ENCODE measurements around the gene AGBL4. TPM values are rescaled to one million over a fixed set of nuclear protein-coding genes. Genes with fewer than 3 reads are reported as not detected.

The AGBL4 gene
- total and polyA plus RNA-seq, 2 of the 4 experiments (the other 2 are of a cell fraction) = not detected

GRCh38 chr1:49060766-49061165 is 963.0 kb downstream of the AGBL4 start:
- intact Hi-C loops (cut with micrococcal nuclease) (no loop called here), dilution Hi-C loops (cut with HindIII; ENCODE audit: low sequenced_read_pairs, unreplicated experiment) (no loop called here), in situ Hi-C loops (cut with MboI; ENCODE audit: low sequenced_read_pairs) (no loop called here)
- no peak overlapping the region for H2BK5ac ChIP-seq (ENCODE audit: low read depth, low read length, poor library complexity, severe bottlenecking)
- H3K4me2 ChIP-seq (ENCODE audit: low read depth, low read length) = no peak overlapping the region
- no peaks in the 10 kb centered on the region for H3K4me1 ChIP-seq (ENCODE audit: control insufficient read depth, insufficient read depth, low read length)
- no peaks in the 10 kb centered on the region for H3K36me3 ChIP-seq (ENCODE audit: control insufficient read depth, insufficient read depth, low read length)
- H2AFZ ChIP-seq (replicated peaks; ENCODE audit: low read length, poor library complexity) = no peak overlapping the region
- H3K56ac ChIP-seq (ENCODE audit: extremely low read depth, insufficient read depth, low read length) = no peak overlapping the region
- no peak overlapping the region for H2AK5ac ChIP-seq (ENCODE audit: low read depth, low read length)
- H4K5ac ChIP-seq (ENCODE audit: low read depth, low read length) = no peak overlapping the region
- no peak overlapping the region for H3K4me3 ChIP-seq (ENCODE audit: insufficient read depth, low read depth, low read length)
- H4K8ac ChIP-seq (ENCODE audit: low read depth in 2 of 2, low read length in 2 of 2) = no peak overlapping the region
- H3K23ac ChIP-seq (ENCODE audit: low read depth, low read length) = no peak overlapping the region
- no peak overlapping the region for H2BK20ac ChIP-seq (ENCODE audit: low read depth, low read length)
- BruUV-seq (replicated peaks) = no TSS peak
- H2BK15ac ChIP-seq (ENCODE audit: low read depth, low read length) = no peak overlapping the region
- TF ChIP-seq RFX5 (IDR thresholded peaks at IDR 0.05; ENCODE audit: low read depth, low read length) (no peak), MXI1 (IDR thresholded peaks at IDR 0.05; ENCODE audit: borderline replicate concordance, low read depth, low read length) (no peak), CHD1 (IDR thresholded peaks at IDR 0.05; ENCODE audit: low read depth, low read length) (no peak), CEBPB (IDR thresholded peaks at IDR 0.05; ENCODE audit: low read depth, low read length) (no peak), RAD21 (IDR thresholded peaks at IDR 0.05; ENCODE audit: low read length) (no peak), BHLHE40 (IDR thresholded peaks at IDR 0.05; ENCODE audit: low read depth, low read length) (no peak), FOS (IDR thresholded peaks at IDR 0.05; ENCODE audit: low read depth, low read length) (no peak), MAZ (IDR thresholded peaks at IDR 0.05; ENCODE audit: borderline replicate concordance, low read depth, low read length) (no peak)
- TF ChIP-seq, protein P1, sequence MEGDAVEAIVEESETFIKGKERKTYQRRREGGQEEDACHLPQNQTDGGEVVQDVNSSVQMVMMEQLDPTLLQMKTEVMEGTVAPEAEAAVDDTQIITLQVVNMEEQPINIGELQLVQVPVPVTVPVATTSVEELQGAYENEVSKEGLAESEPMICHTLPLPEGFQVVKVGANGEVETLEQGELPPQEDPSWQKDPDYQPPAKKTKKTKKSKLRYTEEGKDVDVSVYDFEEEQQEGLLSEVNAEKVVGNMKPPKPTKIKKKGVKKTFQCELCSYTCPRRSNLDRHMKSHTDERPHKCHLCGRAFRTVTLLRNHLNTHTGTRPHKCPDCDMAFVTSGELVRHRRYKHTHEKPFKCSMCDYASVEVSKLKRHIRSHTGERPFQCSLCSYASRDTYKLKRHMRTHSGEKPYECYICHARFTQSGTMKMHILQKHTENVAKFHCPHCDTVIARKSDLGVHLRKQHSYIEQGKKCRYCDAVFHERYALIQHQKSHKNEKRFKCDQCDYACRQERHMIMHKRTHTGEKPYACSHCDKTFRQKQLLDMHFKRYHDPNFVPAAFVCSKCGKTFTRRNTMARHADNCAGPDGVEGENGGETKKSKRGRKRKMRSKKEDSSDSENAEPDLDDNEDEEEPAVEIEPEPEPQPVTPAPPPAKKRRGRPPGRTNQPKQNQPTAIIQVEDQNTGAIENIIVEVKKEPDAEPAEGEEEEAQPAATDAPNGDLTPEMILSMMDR (conservative IDR thresholded peaks at IDR 0.05; ENCODE audit: low read depth, low read length) = no peak
- H2AK9ac ChIP-seq (replicated peaks; ENCODE audit: low read depth, low read length, poor library complexity) = no peak overlapping the region
- H3K14ac ChIP-seq (replicated peaks; ENCODE audit: low read depth, low read length) = no peak overlapping the region
- no peaks in the 10 kb centered on the region for H3K9me1 ChIP-seq (ENCODE audit: insufficient read depth, low read length)
- H2BK120ac ChIP-seq (ENCODE audit: low read depth, low read length) = no peak overlapping the region
- no peaks in the 10 kb centered on the region for H3K79me1 ChIP-seq (ENCODE audit: low read depth in 1 of 2, low read length in 2 of 2)
- H3K27me3 ChIP-seq (ENCODE audit: control insufficient read depth, insufficient read depth, low read length) = no peaks in the 10 kb centered on the region
- DNase-seq (no peak), ATAC-seq (ENCODE audit: low read depth) (no peak)
- no peak overlapping the region for H4K91ac ChIP-seq (ENCODE audit: insufficient read depth, low read depth, low read length)
- CTCF ChIA-PET = no interaction called here
- H3K27ac ChIP-seq (ENCODE audit: insufficient read depth, low read length) = no peak overlapping the region
- no peak overlapping the region for H3K18ac ChIP-seq (ENCODE audit: low read depth, low read length)
- WGBS, 2 experiments (ENCODE audit: extremely low coverage in 2 of 2, insufficient read length in 1 of 2) = no CpG with 5 or more reads among the region's 1 CpG
- H4K20me1 ChIP-seq (ENCODE audit: insufficient read depth, low read length) = no peaks in the 10 kb centered on the region
- H3K4ac ChIP-seq (ENCODE audit: low read depth, low read length) = no peak overlapping the region
- POLR2A ChIA-PET (ENCODE audit: unreplicated experiment) = no interaction called here
- H3K9me3 ChIP-seq (ENCODE audit: control insufficient read depth, insufficient read depth, low read length) = peaks cover 13% of the 10 kb centered on the region
- H3K9ac ChIP-seq (ENCODE audit: low read depth, low read length) = no peak overlapping the region
